GM12891 (cell line): Measurements from ENCODE around the gene TUSC2.
A peak's percentile ranks its signal among the peaks of the same experiment; 100 is the strongest.

Experiments used
- POLR2A ChIP-seq: IDR thresholded peaks from 2 replicates; pipeline ENCODE4 v1.6.1; 2011; ENCODE audit warnings: low read depth, low read length, control low read depth
- POLR2AphosphoS5 ChIP-seq: IDR thresholded peaks from 2 replicates; pipeline ENCODE4 v1.6.1; 2011; ENCODE audit warnings: low read depth, low read length, control low read depth
- SPI1 ChIP-seq: IDR thresholded peaks from 2 replicates; pipeline ENCODE4 v1.6.1; 2011; ENCODE audit warnings: low read depth, low read length, control low read depth

- TF ChIP-seq POLR2A, result peak; percentile 50
- TF ChIP-seq POLR2AphosphoS5, result peak; percentile 85
- no peak for TF ChIP-seq SPI1
Measured at GRCh38 chr3:50337175-50337861, 9.3 kb upstream of the TUSC2 start.
